Ovary (tissue), 3 donors: ENCODE data around the gene SPSB3.
A peak's percentile ranks its signal among the peaks of the same experiment; 100 is the strongest.

Experiments used
- CTCF ChIP-seq, 3 donors: fragments of 450-650 bp in 2 of 3; fragments of 200-600 bp in 1 of 3; IDR thresholded peaks; one replicate each; pipeline versions ENCODE4 v1.5.1 to v1.8.0; 2016 to 2022; ENCODE audit warnings: antibody characterized with exemption in 3 of 3, mild to moderate bottlenecking in 1 of 3
- EP300 ChIP-seq: sonication (generic); formaldehyde crosslinking; IDR thresholded peaks from one replicate; pipeline ENCODE4 v1.6.1; 2017; ENCODE audit warnings: antibody characterized with exemption
- POLR2A ChIP-seq: fragments of 450-650 bp; IDR thresholded peaks from one replicate; pipeline ENCODE4 v1.6.1; 2017; ENCODE audit warnings: antibody characterized with exemption, mild to moderate bottlenecking, moderate library complexity
- donor health status: DM: no; HTN: no; CAD: no.

GRCh38 chr16:1763521-1764511, 18.6 kb downstream of the SPSB3 start:
- TF ChIP-seq CTCF (IDR thresholded peaks at IDR 0.05) (peak in 1 of 3 donors; percentile 15), POLR2A (no peak), EP300 (no peak)
